GM12874 (cell line): ENCODE results near the gene EPB41L4B.

Experiments used
- CTCF ChIP-seq: IDR thresholded peaks from 2 replicates; pipeline ENCODE4 v1.5.1; 2011; ENCODE audit warnings: low read depth, mild to moderate bottlenecking, control low read depth, low read length, moderate library complexity; ENCODE audit not compliant: insufficient read depth

Gene EPB41L4B

GRCh38 chr9:109346904-109347303, 26.0 kb upstream of the EPB41L4B start:
- TF ChIP-seq CTCF, result no peak

- TF ChIP-seq CTCF, result no peak
Measured at GRCh38 chr9:109344866-109345265, 24.0 kb upstream of the EPB41L4B start.

GRCh38 chr9:109342878-109343277, 22.0 kb upstream of the EPB41L4B start:
- TF ChIP-seq CTCF, result no peak

- no peak for TF ChIP-seq CTCF
Measured at GRCh38 chr9:109341561-109341960, 20.7 kb upstream of the EPB41L4B start.

- no peak for TF ChIP-seq CTCF
Measured at GRCh38 chr9:109336409-109336808, 15.6 kb upstream of the EPB41L4B start.

GRCh38 chr9:109335929-109336328, 15.1 kb upstream of the EPB41L4B start:
- TF ChIP-seq CTCF, result no peak

GRCh38 chr9:109335121-109335520, 14.3 kb upstream of the EPB41L4B start:
- TF ChIP-seq CTCF, result no peak

- no peak for TF ChIP-seq CTCF
Measured at GRCh38 chr9:109331353-109331752, 10.5 kb upstream of the EPB41L4B start.
